ENCODE measurements around the gene SPN.
"Not testable (repeated sequence)": the region's sequence is repeated elsewhere in the genome, so short reads cannot be mapped to it uniquely, and the experiment has no call there.

SPN gene

GRCh38 chr16:29644973-29645693 lies 17.9 kb upstream of the SPN start:
- DNase-seq: no peak
- H3K36me3 ChIP-seq (ENCODE audit: control insufficient read depth, insufficient read depth, low read length): no peaks in the 10 kb centered on the region
- no peak overlapping the region for H3K4me3 ChIP-seq (ENCODE audit: insufficient read depth, low read depth, low read length, poor library complexity, severe bottlenecking)
- H3K4me1 ChIP-seq (ENCODE audit: control insufficient read depth, insufficient read depth, low read length, poor library complexity, severe bottlenecking): peaks cover 3% of the 10 kb centered on the region
- H3K27me3 ChIP-seq (replicated peaks; ENCODE audit: control insufficient read depth, insufficient read depth, low read length, poor library complexity, severe bottlenecking): no peaks in the 10 kb centered on the region
- H3K27ac ChIP-seq (ENCODE audit: insufficient read depth, low read length, poor library complexity, severe bottlenecking): no peak overlapping the region
- H3K9me3 ChIP-seq (ENCODE audit: control insufficient read depth, low read length): no peaks in the 10 kb centered on the region

GRCh38 chr16:29645694-29646187 lies 17.3 kb upstream of the SPN start:
- Histone ChIP-seq H3K4me1 (ENCODE audit: control insufficient read depth, insufficient read depth, low read length, poor library complexity, severe bottlenecking) (peaks cover 3% of the 10 kb centered on the region), H3K9me3 (ENCODE audit: control insufficient read depth, low read length) (no peaks in the 10 kb centered on the region), H3K27me3 (replicated peaks; ENCODE audit: control insufficient read depth, insufficient read depth, low read length, poor library complexity, severe bottlenecking) (no peaks in the 10 kb centered on the region), H3K27ac (ENCODE audit: insufficient read depth, low read length, poor library complexity, severe bottlenecking) (no peak overlapping the region), H3K36me3 (ENCODE audit: control insufficient read depth, insufficient read depth, low read length) (no peaks in the 10 kb centered on the region), H3K4me3 (ENCODE audit: insufficient read depth, low read depth, low read length, poor library complexity, severe bottlenecking) (no peak overlapping the region)
- DNase-seq: no peak

GRCh38 chr16:29646947-29647346 lies 16.1 kb upstream of the SPN start:
- no peaks in the 10 kb centered on the region for H3K27me3 ChIP-seq (replicated peaks; ENCODE audit: control insufficient read depth, insufficient read depth, low read length, poor library complexity, severe bottlenecking)
- no peak for DNase-seq

GRCh38 chr16:29649588-29650494 lies 13.2 kb upstream of the SPN start:
- no peaks in the 10 kb centered on the region for H3K9me3 ChIP-seq (ENCODE audit: control insufficient read depth, low read length)
- no peak overlapping the region for H3K4me3 ChIP-seq (ENCODE audit: insufficient read depth, low read depth, low read length, poor library complexity, severe bottlenecking)
- DNase-seq: no peak
- H3K4me1 ChIP-seq (ENCODE audit: control insufficient read depth, insufficient read depth, low read length, poor library complexity, severe bottlenecking): no peaks in the 10 kb centered on the region
- H3K27ac ChIP-seq (ENCODE audit: insufficient read depth, low read length, poor library complexity, severe bottlenecking): no peak overlapping the region
- no peaks in the 10 kb centered on the region for H3K36me3 ChIP-seq (ENCODE audit: control insufficient read depth, insufficient read depth, low read length)
- H3K27me3 ChIP-seq (replicated peaks; ENCODE audit: control insufficient read depth, insufficient read depth, low read length, poor library complexity, severe bottlenecking): no peaks in the 10 kb centered on the region

More at GRCh38 chr16:29646947-29647346, 16.1 kb upstream of the SPN start:
- Histone ChIP-seq H3K4me1 (ENCODE audit: control insufficient read depth, insufficient read depth, low read length, poor library complexity, severe bottlenecking) (no peaks in the 10 kb centered on the region), H3K36me3 (ENCODE audit: control insufficient read depth, insufficient read depth, low read length) (no peaks in the 10 kb centered on the region), H3K27ac (ENCODE audit: insufficient read depth, low read length, poor library complexity, severe bottlenecking) (no peak overlapping the region), H3K4me3 (ENCODE audit: insufficient read depth, low read depth, low read length, poor library complexity, severe bottlenecking) (no peak overlapping the region), H3K9me3 (ENCODE audit: control insufficient read depth, low read length) (no peaks in the 10 kb centered on the region)

- Histone ChIP-seq H3K36me3 (ENCODE audit: control insufficient read depth, insufficient read depth, low read length) (no peaks in the 10 kb centered on the region), H3K4me3 (ENCODE audit: insufficient read depth, low read depth, low read length, poor library complexity, severe bottlenecking) (no peak overlapping the region), H3K27me3 (replicated peaks; ENCODE audit: control insufficient read depth, insufficient read depth, low read length, poor library complexity, severe bottlenecking) (no peaks in the 10 kb centered on the region), H3K4me1 (ENCODE audit: control insufficient read depth, insufficient read depth, low read length, poor library complexity, severe bottlenecking) (no peaks in the 10 kb centered on the region), H3K27ac (ENCODE audit: insufficient read depth, low read length, poor library complexity, severe bottlenecking) (no peak overlapping the region), H3K9me3 (ENCODE audit: control insufficient read depth, low read length) (no peaks in the 10 kb centered on the region)
- DNase-seq: no peak
These were observed 12.3 kb upstream of the SPN start for GRCh38 chr16:29650771-29651170.

GRCh38 chr16:29651774-29652349 lies 11.2 kb upstream of the SPN start:
- Histone ChIP-seq H3K4me3 (ENCODE audit: insufficient read depth, low read depth, low read length, poor library complexity, severe bottlenecking) (no peak overlapping the region), H3K27ac (ENCODE audit: insufficient read depth, low read length, poor library complexity, severe bottlenecking) (no peak overlapping the region), H3K9me3 (ENCODE audit: control insufficient read depth, low read length) (no peaks in the 10 kb centered on the region), H3K36me3 (ENCODE audit: control insufficient read depth, insufficient read depth, low read length) (no peaks in the 10 kb centered on the region), H3K27me3 (replicated peaks; ENCODE audit: control insufficient read depth, insufficient read depth, low read length, poor library complexity, severe bottlenecking) (no peaks in the 10 kb centered on the region), H3K4me1 (ENCODE audit: control insufficient read depth, insufficient read depth, low read length, poor library complexity, severe bottlenecking) (no peaks in the 10 kb centered on the region)
- no peak for DNase-seq

- H3K36me3 ChIP-seq (ENCODE audit: control insufficient read depth, insufficient read depth, low read length): no peaks in the 10 kb centered on the region
- no peaks in the 10 kb centered on the region for H3K27me3 ChIP-seq (replicated peaks; ENCODE audit: control insufficient read depth, insufficient read depth, low read length, poor library complexity, severe bottlenecking)
- H3K27ac ChIP-seq (ENCODE audit: insufficient read depth, low read length, poor library complexity, severe bottlenecking): no peak overlapping the region
- no peak overlapping the region for H3K4me3 ChIP-seq (ENCODE audit: insufficient read depth, low read depth, low read length, poor library complexity, severe bottlenecking)
- no peaks in the 10 kb centered on the region for H3K9me3 ChIP-seq (ENCODE audit: control insufficient read depth, low read length)
- no peaks in the 10 kb centered on the region for H3K4me1 ChIP-seq (ENCODE audit: control insufficient read depth, insufficient read depth, low read length, poor library complexity, severe bottlenecking)
- no peak for DNase-seq
These were observed 9.6 kb upstream of the SPN start for GRCh38 chr16:29653471-29653870.

- not testable (repeated sequence) for H3K4me3 ChIP-seq (ENCODE audit: insufficient read depth, low read depth, low read length, poor library complexity, severe bottlenecking); H3K27ac ChIP-seq (ENCODE audit: insufficient read depth, low read length, poor library complexity, severe bottlenecking); H3K27me3 ChIP-seq (replicated peaks; ENCODE audit: control insufficient read depth, insufficient read depth, low read length, poor library complexity, severe bottlenecking); H3K4me1 ChIP-seq (ENCODE audit: control insufficient read depth, insufficient read depth, low read length, poor library complexity, severe bottlenecking); H3K36me3 ChIP-seq (ENCODE audit: control insufficient read depth, insufficient read depth, low read length); DNase-seq; H3K9me3 ChIP-seq (ENCODE audit: control insufficient read depth, low read length)
These were observed 9.2 kb upstream of the SPN start for GRCh38 chr16:29653890-29654289.

GRCh38 chr16:29656688-29657523 lies 6.1 kb upstream of the SPN start:
- peaks cover 16% of the 10 kb centered on the region for H3K4me1 ChIP-seq (ENCODE audit: control insufficient read depth, insufficient read depth, low read length, poor library complexity, severe bottlenecking)
- no peaks in the 10 kb centered on the region for H3K36me3 ChIP-seq (ENCODE audit: control insufficient read depth, insufficient read depth, low read length)
- no peaks in the 10 kb centered on the region for H3K27me3 ChIP-seq (replicated peaks; ENCODE audit: control insufficient read depth, insufficient read depth, low read length, poor library complexity, severe bottlenecking)
- no peak overlapping the region for H3K4me3 ChIP-seq (ENCODE audit: insufficient read depth, low read depth, low read length, poor library complexity, severe bottlenecking)
- no peak overlapping the region for H3K27ac ChIP-seq (ENCODE audit: insufficient read depth, low read length, poor library complexity, severe bottlenecking)
- DNase-seq: no peak
- H3K9me3 ChIP-seq (ENCODE audit: control insufficient read depth, low read length): no peaks in the 10 kb centered on the region
